Dendritic cell treated with granulocyte-macrophage colony-stimulating factor and Interleukin-4, amounts not matched to agents 40 ng/mL and 50 ng/mL, for 4 days (primary cell): Measurements from ENCODE around the gene VEGFD.

Experiments
- H3K27ac Mint-ChIP-seq: one replicate; pipeline ENCODE4 v1.8.0; 2022; ENCODE audit warnings: mild to moderate bottlenecking, mixed read lengths
- H3K27me3 Mint-ChIP-seq: one replicate; pipeline ENCODE4 v1.8.0; 2022; ENCODE audit warnings: mild to moderate bottlenecking, mixed read lengths
- H3K36me3 Mint-ChIP-seq: one replicate; pipeline ENCODE4 v1.8.0; 2022; ENCODE audit warnings: low read depth, mixed read lengths
- H3K4me1 Mint-ChIP-seq: one replicate; pipeline ENCODE4 v1.8.0; 2022; ENCODE audit warnings: low read depth, mixed read lengths
- H3K4me3 Mint-ChIP-seq: one replicate; pipeline ENCODE4 v1.8.0; 2022; ENCODE audit warnings: mild to moderate bottlenecking, moderate library complexity, mixed read lengths
- H3K9me3 Mint-ChIP-seq: one replicate; pipeline ENCODE4 v1.8.0; 2022; ENCODE audit warnings: mixed read lengths
- intact Hi-C: fragments of 100-400 bp; cut with micrococcal nuclease; formaldehyde crosslinking; loops from one replicate; pipeline ENCODE4 v1.15.0; 2022

Gene VEGFD, protein sequence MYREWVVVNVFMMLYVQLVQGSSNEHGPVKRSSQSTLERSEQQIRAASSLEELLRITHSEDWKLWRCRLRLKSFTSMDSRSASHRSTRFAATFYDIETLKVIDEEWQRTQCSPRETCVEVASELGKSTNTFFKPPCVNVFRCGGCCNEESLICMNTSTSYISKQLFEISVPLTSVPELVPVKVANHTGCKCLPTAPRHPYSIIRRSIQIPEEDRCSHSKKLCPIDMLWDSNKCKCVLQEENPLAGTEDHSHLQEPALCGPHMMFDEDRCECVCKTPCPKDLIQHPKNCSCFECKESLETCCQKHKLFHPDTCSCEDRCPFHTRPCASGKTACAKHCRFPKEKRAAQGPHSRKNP

DNA sequence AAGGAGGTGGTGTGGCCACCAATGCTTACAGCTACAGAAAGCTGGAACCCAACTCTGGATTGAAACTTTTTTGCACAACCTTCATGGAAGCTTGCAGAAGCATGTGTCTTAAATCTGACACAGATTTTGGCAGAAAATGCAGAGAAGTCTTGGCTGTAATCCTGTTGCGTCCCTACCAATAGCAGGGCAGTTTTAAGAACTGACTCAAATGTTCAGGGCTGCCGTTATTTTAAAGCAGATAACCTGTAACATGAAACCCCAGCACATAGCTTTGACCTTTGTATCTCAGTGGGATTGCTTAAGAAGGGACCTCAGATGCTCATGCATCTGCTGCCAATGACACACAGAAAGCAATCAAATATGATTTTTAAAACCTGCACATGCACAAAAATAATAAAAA, at the start of gene VEGFD:
VEGFD (minus strand) TSS at position 110 of the 400 bp plus-strand sequence. CDS start 467 bp downstream, outside the sequence.
- Mint-ChIP-seq H3K4me3 (no peak within 1 kb of the TSS), H3K36me3 (no peaks in the 10 kb centered on the region), H3K27ac (no peak within 1 kb of the TSS), H3K27me3 (no peaks in the 10 kb centered on the region), H3K9me3 (no peaks in the 10 kb centered on the region), H3K4me1 (no peaks in the 10 kb centered on the region)
- intact Hi-C loops, result no loop called here

DNA sequence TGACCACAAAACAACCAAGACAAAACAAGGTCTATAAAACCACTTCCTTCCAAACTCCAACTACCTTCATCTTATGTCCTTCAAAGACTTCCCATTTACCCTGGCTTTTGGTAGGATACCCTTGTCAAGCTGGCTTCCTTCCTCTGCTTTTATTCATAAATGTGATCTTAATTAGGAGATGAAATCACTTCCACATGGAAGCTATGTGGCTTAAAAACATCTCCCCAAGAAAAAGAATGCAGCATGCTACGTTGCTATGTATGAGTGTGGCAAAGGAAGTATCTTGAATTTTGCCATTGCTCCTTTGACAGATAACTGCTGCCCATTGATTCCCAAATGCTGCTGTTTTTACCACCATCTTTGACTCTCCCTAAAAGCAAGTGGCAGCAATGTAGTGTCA, 46.4 kb upstream of the VEGFD start:
- H3K27me3 Mint-ChIP-seq, result no peaks in the 10 kb centered on the region
- no peak overlapping the region for H3K4me3 Mint-ChIP-seq
- peaks cover 20% of the 10 kb centered on the region for H3K9me3 Mint-ChIP-seq
- peaks cover 6% of the 10 kb centered on the region for H3K36me3 Mint-ChIP-seq
- no peak overlapping the region for H3K27ac Mint-ChIP-seq
- H3K4me1 Mint-ChIP-seq, result peaks cover 29% of the 10 kb centered on the region
- intact Hi-C loops, result no loop called here

DNA sequence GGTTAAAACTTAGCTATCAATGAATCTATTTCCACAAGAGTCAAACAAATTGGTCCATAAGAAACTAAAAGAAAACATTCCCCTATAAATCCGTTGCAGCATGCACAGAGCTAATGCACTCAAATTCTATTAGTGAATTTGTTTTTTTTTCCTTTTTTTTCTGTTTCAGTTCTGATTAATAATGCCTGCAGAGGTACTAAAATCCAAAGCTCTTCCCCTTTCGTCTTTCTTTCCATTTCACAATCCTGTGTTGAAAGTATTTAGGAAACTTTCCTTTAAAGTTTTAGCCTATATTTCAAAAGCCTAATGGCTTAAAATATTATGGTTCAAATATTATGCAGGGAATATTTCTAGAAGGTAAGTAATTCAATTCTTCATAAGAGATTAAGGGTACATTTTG, 45.9 kb upstream of the VEGFD start:
- intact Hi-C loops, result no loop called here
- Mint-ChIP-seq H3K27me3 (no peaks in the 10 kb centered on the region), H3K27ac (no peak overlapping the region), H3K9me3 (peaks cover 20% of the 10 kb centered on the region), H3K36me3 (peaks cover 6% of the 10 kb centered on the region), H3K4me1 (peaks cover 25% of the 10 kb centered on the region), H3K4me3 (no peak overlapping the region)

- H3K4me1 Mint-ChIP-seq, result peaks cover 7% of the 10 kb centered on the region
- intact Hi-C loops, result no loop called here
- H3K4me3 Mint-ChIP-seq, result no peak overlapping the region
- H3K9me3 Mint-ChIP-seq, result no peaks in the 10 kb centered on the region
- H3K27ac Mint-ChIP-seq, result no peak overlapping the region
- H3K27me3 Mint-ChIP-seq, result no peaks in the 10 kb centered on the region
- no peaks in the 10 kb centered on the region for H3K36me3 Mint-ChIP-seq
Observed at GRCh38 chrX:15425024-15425423, 40.8 kb upstream of the VEGFD start.

DNA sequence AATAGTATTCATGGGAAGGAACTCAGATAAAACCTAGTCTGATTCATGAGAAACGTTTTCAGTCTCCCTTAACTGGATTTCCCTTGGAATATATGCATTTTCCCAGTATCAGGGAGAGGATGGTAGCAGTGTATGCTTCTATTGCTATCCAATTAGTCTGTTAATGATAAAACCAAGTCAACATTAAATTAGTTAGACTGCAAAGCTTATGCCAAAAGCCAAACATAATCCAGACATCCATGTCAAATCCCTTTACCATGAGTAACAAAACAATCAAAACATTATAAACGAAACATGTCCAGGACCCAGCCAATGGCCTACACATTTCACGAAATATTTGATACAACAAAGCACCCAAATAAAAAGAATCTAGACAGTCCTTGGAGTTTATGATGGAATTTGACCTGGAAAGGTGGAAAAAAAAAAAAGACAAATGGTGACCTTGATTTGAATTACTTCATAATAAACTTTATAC, 34.5 kb upstream of the VEGFD start:
- Mint-ChIP-seq H3K4me1 (no peaks in the 10 kb centered on the region), H3K4me3 (no peak overlapping the region), H3K27me3 (no peaks in the 10 kb centered on the region), H3K9me3 (peaks cover 9% of the 10 kb centered on the region), H3K27ac (no peak overlapping the region), H3K36me3 (no peaks in the 10 kb centered on the region)
- intact Hi-C loops, result no loop called here

- no peak overlapping the region for H3K4me3 Mint-ChIP-seq
- no peaks in the 10 kb centered on the region for H3K36me3 Mint-ChIP-seq
- H3K27me3 Mint-ChIP-seq, result no peaks in the 10 kb centered on the region
- no peaks in the 10 kb centered on the region for H3K4me1 Mint-ChIP-seq
- no peak overlapping the region for H3K27ac Mint-ChIP-seq
- H3K9me3 Mint-ChIP-seq, result peaks cover 9% of the 10 kb centered on the region
- intact Hi-C loops, result no loop called here
Observed at GRCh38 chrX:15418041-15418706, 34.0 kb upstream of the VEGFD start.

DNA sequence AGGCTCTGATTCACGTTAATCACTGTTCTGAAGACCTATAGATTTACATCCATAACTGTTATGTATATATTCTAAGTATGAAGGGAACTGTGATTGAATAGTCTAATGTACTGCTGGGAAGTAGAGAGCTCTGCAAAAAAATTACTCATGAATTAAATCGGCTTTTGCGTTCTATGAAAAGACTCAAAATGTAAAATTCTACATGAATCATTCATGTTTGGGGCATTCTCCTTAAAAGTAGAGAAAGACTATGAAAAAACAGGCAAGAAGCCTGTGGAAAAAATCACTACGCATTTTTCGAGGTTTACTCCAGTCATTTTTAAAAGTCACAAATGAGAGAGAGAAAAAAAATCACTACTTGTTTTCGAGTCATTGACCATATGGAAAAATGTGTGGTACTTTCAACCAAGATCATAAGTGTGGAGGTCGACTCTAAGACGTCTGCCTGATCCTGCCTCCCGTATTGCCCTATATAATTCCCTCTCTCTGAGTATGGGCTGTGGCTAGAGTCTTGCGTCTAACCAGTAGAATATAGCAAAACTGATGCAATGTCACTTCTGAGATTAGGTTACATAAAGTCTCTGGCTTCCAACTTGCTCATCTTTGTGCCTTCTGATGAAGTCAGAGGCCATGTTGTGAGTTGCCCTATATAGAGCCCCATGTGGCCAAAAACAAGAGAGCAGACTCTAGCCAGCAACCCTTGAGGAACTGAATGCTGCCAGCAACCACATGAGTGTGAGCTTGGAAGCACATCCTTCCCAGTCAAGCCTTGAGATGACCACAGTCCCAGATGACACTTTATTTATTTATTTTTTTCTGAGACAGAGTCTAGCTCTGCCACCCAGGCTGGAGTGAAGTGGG, 32.1 kb upstream of the VEGFD start:
- Mint-ChIP-seq H3K4me3 (no peak overlapping the region), H3K9me3 (peaks cover 9% of the 10 kb centered on the region), H3K27ac (no peak overlapping the region), H3K27me3 (no peaks in the 10 kb centered on the region), H3K4me1 (no peaks in the 10 kb centered on the region), H3K36me3 (no peaks in the 10 kb centered on the region)
- intact Hi-C loops, result no loop called here

GRCh38 chrX:15413101-15413500, 28.9 kb upstream of the VEGFD start:
- no peak overlapping the region for H3K27ac Mint-ChIP-seq
- peaks cover 9% of the 10 kb centered on the region for H3K9me3 Mint-ChIP-seq
- H3K36me3 Mint-ChIP-seq, result no peaks in the 10 kb centered on the region
- H3K4me3 Mint-ChIP-seq, result no peak overlapping the region
- no peaks in the 10 kb centered on the region for H3K27me3 Mint-ChIP-seq
- intact Hi-C loops, result no loop called here
- H3K4me1 Mint-ChIP-seq, result no peaks in the 10 kb centered on the region

GRCh38 chrX:15410947-15411346, 26.7 kb upstream of the VEGFD start:
- intact Hi-C loops, result no loop called here
- Mint-ChIP-seq H3K4me3 (no peak overlapping the region), H3K9me3 (no peaks in the 10 kb centered on the region), H3K27ac (no peak overlapping the region), H3K36me3 (no peaks in the 10 kb centered on the region), H3K4me1 (no peaks in the 10 kb centered on the region), H3K27me3 (no peaks in the 10 kb centered on the region)

GRCh38 chrX:15410430-15410829, 26.2 kb upstream of the VEGFD start:
- no peak overlapping the region for H3K27ac Mint-ChIP-seq
- no peaks in the 10 kb centered on the region for H3K36me3 Mint-ChIP-seq
- no peaks in the 10 kb centered on the region for H3K27me3 Mint-ChIP-seq
- H3K4me1 Mint-ChIP-seq, result no peaks in the 10 kb centered on the region
- intact Hi-C loops, result no loop called here
- H3K9me3 Mint-ChIP-seq, result no peaks in the 10 kb centered on the region
- no peak overlapping the region for H3K4me3 Mint-ChIP-seq

DNA sequence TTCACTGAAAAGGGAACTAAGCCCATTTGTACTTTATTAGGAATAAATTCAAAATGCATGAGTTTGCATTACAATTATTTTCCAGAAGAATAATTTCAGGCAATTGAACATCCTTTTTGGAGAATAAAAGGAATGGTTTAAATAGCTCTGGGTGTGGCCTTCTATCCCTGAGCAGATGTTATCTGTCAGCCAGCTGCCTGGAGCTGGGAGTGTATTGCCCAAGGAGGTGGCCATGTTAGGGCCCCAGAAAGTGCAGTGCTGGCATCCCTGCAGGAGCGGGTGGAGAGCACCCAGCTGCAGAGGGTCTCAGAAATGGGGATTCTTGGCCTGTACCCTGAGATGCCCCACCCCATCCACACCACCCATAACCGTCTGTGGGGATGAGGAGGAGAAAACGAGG, 21.6 kb upstream of the VEGFD start:
- intact Hi-C loops, result no loop called here
- Mint-ChIP-seq H3K27me3 (no peaks in the 10 kb centered on the region), H3K4me3 (no peak overlapping the region), H3K4me1 (no peaks in the 10 kb centered on the region), H3K9me3 (no peaks in the 10 kb centered on the region), H3K27ac (no peak overlapping the region), H3K36me3 (no peaks in the 10 kb centered on the region)

DNA sequence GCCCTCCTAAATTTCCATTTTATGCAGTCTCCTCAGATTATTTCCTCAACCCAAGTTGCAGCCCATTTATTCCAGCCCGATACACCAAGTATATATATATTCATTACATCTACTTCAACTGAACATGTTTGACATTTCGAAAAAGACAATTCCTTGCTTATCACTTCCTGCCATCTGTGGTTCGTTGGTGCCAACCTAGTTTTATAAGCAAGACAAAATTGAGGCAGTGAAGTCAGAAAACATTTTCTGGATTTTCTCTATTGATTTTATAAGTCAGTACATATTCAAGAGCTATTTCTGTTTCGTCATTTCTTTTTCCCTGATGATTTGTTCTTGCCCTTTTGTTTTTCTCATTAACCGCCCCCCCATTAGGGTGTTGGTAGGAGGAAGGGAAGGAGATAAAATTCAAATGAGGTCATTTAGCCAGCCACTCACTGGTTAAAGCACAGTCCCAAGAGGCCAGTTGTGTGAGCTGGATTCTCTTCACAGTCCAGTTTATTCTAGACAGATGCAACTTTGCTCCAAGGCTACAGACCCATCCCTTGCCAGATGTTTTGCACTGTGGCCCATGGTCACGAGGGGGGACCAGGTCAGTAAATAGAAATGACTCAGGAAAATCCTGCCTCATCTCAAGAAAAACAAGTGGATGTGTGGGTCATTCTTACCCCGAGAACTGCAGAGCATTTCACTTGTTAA, 20.3 kb upstream of the VEGFD start:
- H3K9me3 Mint-ChIP-seq, result no peaks in the 10 kb centered on the region
- no peaks in the 10 kb centered on the region for H3K4me1 Mint-ChIP-seq
- H3K36me3 Mint-ChIP-seq, result no peaks in the 10 kb centered on the region
- H3K27ac Mint-ChIP-seq, result no peak overlapping the region
- H3K4me3 Mint-ChIP-seq, result no peak overlapping the region
- H3K27me3 Mint-ChIP-seq, result no peaks in the 10 kb centered on the region
- intact Hi-C loops, result no loop called here

GRCh38 chrX:15401378-15401777, 17.2 kb upstream of the VEGFD start:
- no peaks in the 10 kb centered on the region for H3K36me3 Mint-ChIP-seq
- no peaks in the 10 kb centered on the region for H3K27me3 Mint-ChIP-seq
- H3K4me3 Mint-ChIP-seq, result no peak overlapping the region
- H3K4me1 Mint-ChIP-seq, result no peaks in the 10 kb centered on the region
- intact Hi-C loops, result no loop called here
- H3K9me3 Mint-ChIP-seq, result no peaks in the 10 kb centered on the region
- H3K27ac Mint-ChIP-seq, result no peak overlapping the region
